Gastrocnemius medialis (tissue), 4 donors: ENCODE measurements around the gene SLC5A11.

ENCODE experiments used
- POLR2A ChIP-seq, 2 donors: fragments of 450-650 bp; IDR thresholded peaks; one replicate each; pipeline ENCODE4 v1.6.1; 2017; ENCODE audit warnings: antibody characterized with exemption in 2 of 2, mild to moderate bottlenecking in 2 of 2, moderate library complexity in 2 of 2
- TF ChIP-seq, protein P1 (sequence below), 5 experiments: fragments of 450-650 bp in 3 of 5; fragments of 200-600 bp in 2 of 5; sonication (generic) in 2 of 5; IDR thresholded peaks in 4 of 5; conservative IDR thresholded peaks in 1 of 5; 1 replicate in 4 of 5; 2 replicates in 1 of 5; pipeline ENCODE4 v1.5.1; 2016 to 2019; ENCODE audit warnings: antibody characterized with exemption in 5 of 5, mild to moderate bottlenecking in 3 of 5, moderate library complexity in 3 of 5

DNA sequence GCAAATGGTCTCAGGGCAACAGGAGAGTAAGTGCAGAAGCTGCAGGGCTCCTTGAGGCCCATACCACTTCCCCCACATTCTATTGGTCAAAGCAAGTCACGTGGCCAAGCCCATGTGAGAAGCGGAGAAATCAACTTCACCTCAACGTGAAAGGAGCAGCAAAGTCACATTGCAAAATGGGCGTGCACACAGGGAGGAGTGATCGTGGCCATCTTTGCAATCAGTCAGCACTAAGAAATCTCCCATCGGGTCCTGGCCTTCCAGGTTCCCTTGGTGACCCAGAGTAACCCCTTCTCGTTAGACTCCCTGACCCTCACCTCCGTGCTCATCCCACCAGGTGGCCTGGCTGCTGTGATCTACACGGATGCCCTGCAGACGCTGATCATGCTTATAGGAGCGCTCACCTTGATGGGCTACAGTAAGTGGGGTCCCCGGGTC lies 38.0 kb downstream of the SLC5A11 start:
- TF ChIP-seq, protein P1, sequence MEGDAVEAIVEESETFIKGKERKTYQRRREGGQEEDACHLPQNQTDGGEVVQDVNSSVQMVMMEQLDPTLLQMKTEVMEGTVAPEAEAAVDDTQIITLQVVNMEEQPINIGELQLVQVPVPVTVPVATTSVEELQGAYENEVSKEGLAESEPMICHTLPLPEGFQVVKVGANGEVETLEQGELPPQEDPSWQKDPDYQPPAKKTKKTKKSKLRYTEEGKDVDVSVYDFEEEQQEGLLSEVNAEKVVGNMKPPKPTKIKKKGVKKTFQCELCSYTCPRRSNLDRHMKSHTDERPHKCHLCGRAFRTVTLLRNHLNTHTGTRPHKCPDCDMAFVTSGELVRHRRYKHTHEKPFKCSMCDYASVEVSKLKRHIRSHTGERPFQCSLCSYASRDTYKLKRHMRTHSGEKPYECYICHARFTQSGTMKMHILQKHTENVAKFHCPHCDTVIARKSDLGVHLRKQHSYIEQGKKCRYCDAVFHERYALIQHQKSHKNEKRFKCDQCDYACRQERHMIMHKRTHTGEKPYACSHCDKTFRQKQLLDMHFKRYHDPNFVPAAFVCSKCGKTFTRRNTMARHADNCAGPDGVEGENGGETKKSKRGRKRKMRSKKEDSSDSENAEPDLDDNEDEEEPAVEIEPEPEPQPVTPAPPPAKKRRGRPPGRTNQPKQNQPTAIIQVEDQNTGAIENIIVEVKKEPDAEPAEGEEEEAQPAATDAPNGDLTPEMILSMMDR (IDR thresholded peaks at IDR 0.05 in 4 of 5, conservative IDR thresholded peaks at IDR 0.05 in 1 of 5), result no peak
- no peak for TF ChIP-seq POLR2A (IDR thresholded peaks at IDR 0.05)
